ENCODE measurements around the gene GATAD2B. TPM values are rescaled to one million over a fixed set of nuclear protein-coding genes. Genes with fewer than 3 reads are reported as not detected.

Gene GATAD2B
- polyA plus RNA-seq, 3 donors: 1.1 to 11.0 (median 2.0) TPM

DNA sequence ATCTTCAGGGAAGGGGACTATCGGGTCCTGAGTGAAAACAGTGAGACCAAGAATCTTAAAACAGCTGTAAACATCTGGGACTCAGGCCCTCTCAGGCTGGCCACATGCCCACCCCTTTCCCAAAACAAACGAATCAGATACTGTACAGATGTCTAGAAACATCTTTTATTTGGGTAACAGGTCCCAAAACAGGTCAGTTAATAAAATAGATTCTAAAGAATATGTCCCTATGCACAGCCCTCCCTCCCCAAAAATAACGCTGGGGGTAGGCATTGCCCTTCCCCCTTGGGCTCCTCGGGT lies 36.1 kb upstream of the GATAD2B start:
- H3K27me3 Mint-ChIP-seq (ENCODE audit: low read depth in 3 of 3): peaks cover 0 to 1% (median 0%) of the 10 kb centered on the region in 3 donors

GRCh38 chr1:153958111-153958960 lies 35.6 kb upstream of the GATAD2B start, which contains the start of gene CRTC2:
CRTC2 (minus strand) TSS chr1:153958612; CDS start chr1:153958497, 115 bp downstream.
- peak within 1 kb of the TSS; percentile 92 to 98 (median 94) for H3K27ac Mint-ChIP-seq
- H3K4me3 ChIP-seq (replicated peaks in 1 of 3; ENCODE audit: low read depth in 2 of 3, low read length in 3 of 3): peak within 1 kb of the TSS; percentile 84 to 97 (median 89)
- H3K9me3 ChIP-seq (replicated peaks in 1 of 2; ENCODE audit: control insufficient read depth in 1 of 2, insufficient read depth in 1 of 2, low read length in 2 of 2): no peaks in the 10 kb centered on the region
- H3K36me3 Mint-ChIP-seq: peaks cover 32 to 50% of the 10 kb centered on the region in 2 donors
- H3K4me1 Mint-ChIP-seq: peaks cover 61% of the 10 kb centered on the region
- DNase-seq: peak; percentile 94 to 96 (median 96)
- H3K9ac ChIP-seq (ENCODE audit: insufficient read depth, low read length, poor library complexity, severe bottlenecking): peak within 1 kb of the TSS; percentile 76
- under 1% methylated on average over 72 of the region's 75 CpGs for WGBS (ENCODE audit: insufficient coverage)
- peaks cover 27 to 46% of the 10 kb centered on the region in 2 donors for H3K36me3 ChIP-seq (replicated peaks in 1 of 2; ENCODE audit: control insufficient read depth in 1 of 2, insufficient read depth in 2 of 2, low read length in 2 of 2)
- peak within 1 kb of the TSS; percentile 98 for H3K4me2 ChIP-seq (replicated peaks; ENCODE audit: extremely low read depth, low read length, poor library complexity, severe bottlenecking)
- peaks cover 84% of the 10 kb centered on the region for H3K79me2 ChIP-seq (ENCODE audit: insufficient read depth, low read length)
- peak within 1 kb of the TSS; percentile 68 for H2AFZ ChIP-seq (ENCODE audit: insufficient read depth, low read depth, low read length, poor library complexity, severe bottlenecking)
- peak within 1 kb of the TSS; percentile 98 for H3K4me3 Mint-ChIP-seq
- H3K27me3 Mint-ChIP-seq (ENCODE audit: low read depth in 3 of 3): peaks cover 0 to 1% (median 0%) of the 10 kb centered on the region in 3 donors
- H3K9me3 Mint-ChIP-seq: peaks cover 0 to 4% (median 0%) of the 10 kb centered on the region in 7 donors
- peak within 1 kb of the TSS; percentile 57 to 87 for H3K27ac ChIP-seq (ENCODE audit: low read depth in 1 of 2, low read length in 2 of 2)
- H4K20me1 ChIP-seq (ENCODE audit: insufficient read depth, low read length): peaks cover 61% of the 10 kb centered on the region
- no peaks in the 10 kb centered on the region for H3K27me3 ChIP-seq (ENCODE audit: control insufficient read depth in 2 of 2, insufficient read depth in 2 of 2, low read length in 2 of 2)
- TF ChIP-seq, protein P1, sequence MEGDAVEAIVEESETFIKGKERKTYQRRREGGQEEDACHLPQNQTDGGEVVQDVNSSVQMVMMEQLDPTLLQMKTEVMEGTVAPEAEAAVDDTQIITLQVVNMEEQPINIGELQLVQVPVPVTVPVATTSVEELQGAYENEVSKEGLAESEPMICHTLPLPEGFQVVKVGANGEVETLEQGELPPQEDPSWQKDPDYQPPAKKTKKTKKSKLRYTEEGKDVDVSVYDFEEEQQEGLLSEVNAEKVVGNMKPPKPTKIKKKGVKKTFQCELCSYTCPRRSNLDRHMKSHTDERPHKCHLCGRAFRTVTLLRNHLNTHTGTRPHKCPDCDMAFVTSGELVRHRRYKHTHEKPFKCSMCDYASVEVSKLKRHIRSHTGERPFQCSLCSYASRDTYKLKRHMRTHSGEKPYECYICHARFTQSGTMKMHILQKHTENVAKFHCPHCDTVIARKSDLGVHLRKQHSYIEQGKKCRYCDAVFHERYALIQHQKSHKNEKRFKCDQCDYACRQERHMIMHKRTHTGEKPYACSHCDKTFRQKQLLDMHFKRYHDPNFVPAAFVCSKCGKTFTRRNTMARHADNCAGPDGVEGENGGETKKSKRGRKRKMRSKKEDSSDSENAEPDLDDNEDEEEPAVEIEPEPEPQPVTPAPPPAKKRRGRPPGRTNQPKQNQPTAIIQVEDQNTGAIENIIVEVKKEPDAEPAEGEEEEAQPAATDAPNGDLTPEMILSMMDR (IDR thresholded peaks at IDR 0.05): no peak
- intact Hi-C loops (cut with micrococcal nuclease): loop anchor here in 1 of 2 donors (5.0 kb wide), 1 partner anchor 36 kb away; the partner anchor contains the start of gene GATAD2B
- peaks cover 51 to 63% of the 10 kb centered on the region in 2 donors for H3K4me1 ChIP-seq (ENCODE audit: control insufficient read depth in 1 of 2, insufficient read depth in 2 of 2, low read length in 2 of 2)

More for the DNA sequence above, 36.1 kb upstream of the GATAD2B start:
- peaks cover 21 to 40% of the 10 kb centered on the region in 2 donors for H3K36me3 ChIP-seq (replicated peaks in 1 of 2; ENCODE audit: control insufficient read depth in 1 of 2, insufficient read depth in 2 of 2, low read length in 2 of 2)
- H2AFZ ChIP-seq (ENCODE audit: insufficient read depth, low read depth, low read length, poor library complexity, severe bottlenecking): no peak overlapping the region
- H3K9ac ChIP-seq (ENCODE audit: insufficient read depth, low read length, poor library complexity, severe bottlenecking): no peak overlapping the region
- H3K4me2 ChIP-seq (replicated peaks; ENCODE audit: extremely low read depth, low read length, poor library complexity, severe bottlenecking): peak overlapping the region; percentile 98
- intact Hi-C loops (cut with micrococcal nuclease): loop anchor here in 1 of 2 donors (5.0 kb wide), 1 partner anchor 37 kb away; the partner anchor contains the start of gene GATAD2B
- no peak for DNase-seq
- Mint-ChIP-seq H3K4me3 (peak overlapping the region; percentile 98), H3K9me3 (peaks cover 0 to 4% (median 0%) of the 10 kb centered on the region in 7 donors), H3K4me1 (peaks cover 61% of the 10 kb centered on the region), H3K27ac (peak overlapping the region; percentile 92 to 98 (median 94)), H3K36me3 (peaks cover 27 to 44% of the 10 kb centered on the region in 2 donors)
- TF ChIP-seq, protein P1 (IDR thresholded peaks at IDR 0.05): no peak
- no CpG with 5 or more reads among the region's 4 CpGs for WGBS (ENCODE audit: insufficient coverage)
- H3K4me3 ChIP-seq (replicated peaks in 1 of 3; ENCODE audit: low read depth in 2 of 3, low read length in 3 of 3): peak overlapping the region in 1 of 3 experiments; percentile 97
- no peaks in the 10 kb centered on the region for H3K9me3 ChIP-seq (replicated peaks in 1 of 2; ENCODE audit: control insufficient read depth in 1 of 2, insufficient read depth in 1 of 2, low read length in 2 of 2)
- H3K27ac ChIP-seq (ENCODE audit: low read depth in 1 of 2, low read length in 2 of 2): peak overlapping the region; percentile 7 to 87
- peaks cover 54 to 69% of the 10 kb centered on the region in 2 donors for H3K4me1 ChIP-seq (ENCODE audit: control insufficient read depth in 1 of 2, insufficient read depth in 2 of 2, low read length in 2 of 2)
- H4K20me1 ChIP-seq (ENCODE audit: insufficient read depth, low read length): peaks cover 55% of the 10 kb centered on the region
- H3K79me2 ChIP-seq (ENCODE audit: insufficient read depth, low read length): peaks cover 84% of the 10 kb centered on the region
- H3K27me3 ChIP-seq (ENCODE audit: control insufficient read depth in 2 of 2, insufficient read depth in 2 of 2, low read length in 2 of 2): no peaks in the 10 kb centered on the region

Measured in CD14-positive monocyte (primary cell).